Naive thymus-derived CD4-positive, alpha-beta T cell (primary cell): ENCODE data around the gene SLIT3. TPM values are rescaled to one million over a fixed set of nuclear protein-coding genes. Genes with fewer than 3 reads are reported as not detected.

Source experiments
- ATAC-seq: fragments of 150-1000 bp; cut with Tn5 transposase; 2 replicates; pipeline ENCODE4 v1.10.0; 2021; ENCODE audit warnings: mild to moderate bottlenecking, moderate library complexity
- CTCF ChIA-PET: fragments of 350-600 bp; sonication (Branson Sonifier 250); formaldehyde crosslinking; loops from one replicate; lab custom pipeline; 2021; ENCODE audit warnings: antibody characterized with exemption; lab: Charles Lee
- POLR2A ChIA-PET: fragments of 350-600 bp; sonication (Branson Sonifier 250); formaldehyde crosslinking; loops from one replicate; lab custom pipeline; 2021; ENCODE audit warnings: antibody characterized with exemption, inconsistent platforms; lab: Charles Lee
- DNase-seq, 9 donors: peaks; one replicate each; pipeline versions ENCODE4 v3.0.0 to v3.0.0-alpha.2; 2020 to 2022; ENCODE audit warnings: mixed read lengths in 1 of 9
- H3K27ac ChIP-seq: one replicate; pipeline ENCODE4 v1.7.0; 2013; ENCODE audit warnings: mild to moderate bottlenecking, low read depth, low read length, moderate library complexity
- H3K27me3 ChIP-seq, 2 donors: one replicate each; pipeline ENCODE4 v1.7.0; 2013; ENCODE audit warnings: low read length in 2 of 2, mild to moderate bottlenecking in 2 of 2, moderate library complexity in 2 of 2; ENCODE audit not compliant: control insufficient read depth in 2 of 2, insufficient read depth in 2 of 2
- H3K36me3 ChIP-seq, 3 experiments: 1 replicate in 2 of 3; 2 replicates in 1 of 3; pipeline ENCODE4 v1.7.0; 2013; ENCODE audit warnings: low read length in 3 of 3, mild to moderate bottlenecking in 3 of 3, moderate library complexity in 1 of 3; ENCODE audit not compliant: insufficient read depth in 3 of 3, control insufficient read depth in 2 of 3
- H3K4me1 ChIP-seq, 2 donors: one replicate each; pipeline ENCODE4 v1.7.0; 2013; ENCODE audit warnings: low read length in 2 of 2, mild to moderate bottlenecking in 2 of 2, moderate library complexity in 1 of 2; ENCODE audit not compliant: control insufficient read depth in 2 of 2, insufficient read depth in 2 of 2
- H3K4me3 ChIP-seq: 2 replicates; pipeline ENCODE4 v1.7.0; 2013; ENCODE audit warnings: mild to moderate bottlenecking, low read length
- H3K9me3 ChIP-seq, 3 experiments: 1 replicate in 2 of 3; 2 replicates in 1 of 3; pipeline ENCODE4 v1.7.0; 2013; ENCODE audit warnings: low read length in 3 of 3; ENCODE audit not compliant: control insufficient read depth in 2 of 3
- H3K27ac Mint-ChIP-seq, 9 donors: one replicate each; pipeline ENCODE4 v1.8.0; 2020 to 2022; ENCODE audit warnings: mixed read lengths in 9 of 9, mild to moderate bottlenecking in 8 of 9, moderate library complexity in 5 of 9, inconsistent platforms in 2 of 9
- H3K27me3 Mint-ChIP-seq, 5 donors: one replicate each; pipeline ENCODE4 v1.8.0; 2021 to 2022; ENCODE audit warnings: mixed read lengths in 5 of 5, mild to moderate bottlenecking in 1 of 5
- H3K36me3 Mint-ChIP-seq, 5 donors: one replicate each; pipeline ENCODE4 v1.8.0; 2020 to 2022; ENCODE audit warnings: mixed read lengths in 5 of 5, mild to moderate bottlenecking in 3 of 5, inconsistent platforms in 1 of 5
- H3K4me1 Mint-ChIP-seq, 7 donors: one replicate each; pipeline ENCODE4 v1.8.0; 2020 to 2022; ENCODE audit warnings: mixed read lengths in 7 of 7, mild to moderate bottlenecking in 3 of 7, inconsistent platforms in 1 of 7
- H3K4me3 Mint-ChIP-seq, 10 donors: one replicate each; pipeline ENCODE4 v1.8.0; 2020 to 2022; ENCODE audit warnings: mild to moderate bottlenecking in 10 of 10, mixed read lengths in 10 of 10, moderate library complexity in 6 of 10, inconsistent platforms in 2 of 10
- H3K9me3 Mint-ChIP-seq, 11 donors: one replicate each; pipeline ENCODE4 v1.8.0; 2020 to 2022; ENCODE audit warnings: mixed read lengths in 11 of 11, mild to moderate bottlenecking in 4 of 11, inconsistent platforms in 1 of 11, moderate library complexity in 1 of 11
- intact Hi-C, 2 donors: fragments of 100-400 bp; cut with micrococcal nuclease; formaldehyde crosslinking; loops; one replicate each; pipeline ENCODE4 v1.15.1; 2023
- polyA plus RNA-seq, 2 donors: library from polyadenylated mRNA; unstranded; fragments of 300-500 nt; fragmentation: Illumina TruSeq; gene quantifications; one replicate each; pipeline ENCODE4 v1.2.3, GENCODE V29; 2021
- total RNA-seq, 6 experiments: library from RNA in 5 of 6; stranded (reverse) in 5 of 6; gene quantifications; 1 replicate in 5 of 6; 2 replicates in 1 of 6; pipeline ENCODE4 v1.2.3 and lab custom pipeline; 2021 to 2026

The SLIT3 gene
- total and polyA plus RNA-seq, 7 experiments from 2014 or later: 0.34 TPM; not detected in 6

DNA sequence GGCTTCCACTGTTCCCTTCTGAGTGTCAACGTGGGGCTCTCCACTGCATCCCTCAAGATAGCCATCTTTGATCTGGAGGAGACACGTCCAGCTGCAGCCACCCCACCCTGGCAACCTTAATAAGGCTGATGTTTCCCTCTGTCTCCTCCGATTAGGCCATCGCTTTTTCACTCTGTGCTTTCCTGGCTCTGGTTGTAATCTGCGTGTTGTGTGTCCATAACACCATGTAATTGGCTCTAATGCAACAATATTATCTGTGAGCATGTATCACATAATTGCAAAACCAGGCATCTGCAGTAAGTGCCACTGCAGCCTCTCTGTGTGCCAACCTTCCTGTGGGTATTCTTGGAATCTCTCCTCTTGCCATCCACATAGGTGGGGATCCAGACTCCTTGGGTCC, 471.9 kb downstream of the SLIT3 start:
- Histone ChIP-seq H3K4me3 (no peak overlapping the region), H3K36me3 (no peaks in the 10 kb centered on the region), H3K4me1 (no peaks in the 10 kb centered on the region), H3K9me3 (no peaks in the 10 kb centered on the region), H3K27ac (no peak overlapping the region), H3K27me3 (no peaks in the 10 kb centered on the region)
- ChIA-PET CTCF (no interaction called here), POLR2A (no interaction called here)
- Mint-ChIP-seq H3K27ac (no peak overlapping the region), H3K36me3 (no peaks in the 10 kb centered on the region), H3K4me1 (peaks cover 0 to 2% (median 0%) of the 10 kb centered on the region in 7 donors), H3K9me3 (peaks cover 0 to 3% (median 0%) of the 10 kb centered on the region in 11 donors), H3K4me3 (no peak overlapping the region), H3K27me3 (peaks cover 0 to 23% (median 4%) of the 10 kb centered on the region in 5 donors)
- DNase-seq (no peak), ATAC-seq (no peak)
- intact Hi-C loops: no loop called here

GRCh38 chr5:168827636-168828035, 473.3 kb downstream of the SLIT3 start:
- ChIA-PET CTCF (no interaction called here), POLR2A (no interaction called here)
- ATAC-seq: no peak

DNA sequence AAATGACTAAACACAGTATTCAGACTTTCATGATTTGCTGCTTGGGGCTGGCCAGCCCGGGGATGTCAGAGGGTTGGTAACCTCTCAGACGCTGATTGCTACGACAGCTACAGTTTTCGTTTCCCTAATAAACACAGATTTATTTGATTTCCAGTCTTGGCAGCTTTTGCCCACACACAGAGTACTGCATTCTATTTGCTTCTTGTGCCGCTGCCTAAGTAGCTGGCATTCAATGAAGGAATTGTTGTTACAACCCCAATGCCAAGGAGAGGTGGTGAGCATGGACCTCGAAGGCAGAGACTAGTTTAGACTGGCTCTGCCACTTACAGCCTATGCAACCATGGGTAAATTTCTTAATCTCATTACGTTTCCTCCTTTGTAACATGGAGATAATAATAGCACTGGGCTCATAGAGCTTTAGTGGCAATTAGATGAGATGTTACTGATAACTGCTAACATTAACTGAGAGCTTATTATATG, 474.7 kb downstream of the SLIT3 start:
- Mint-ChIP-seq H3K36me3 (no peaks in the 10 kb centered on the region), H3K4me1 (no peaks in the 10 kb centered on the region), H3K4me3 (no peak overlapping the region), H3K27me3 (peaks cover 0 to 18% (median 6%) of the 10 kb centered on the region in 5 donors), H3K9me3 (peaks cover 0 to 3% (median 0%) of the 10 kb centered on the region in 11 donors), H3K27ac (no peak overlapping the region)
- intact Hi-C loops: no loop called here
- Histone ChIP-seq H3K36me3 (no peaks in the 10 kb centered on the region), H3K9me3 (no peaks in the 10 kb centered on the region), H3K27me3 (no peaks in the 10 kb centered on the region), H3K4me3 (no peak overlapping the region), H3K4me1 (no peaks in the 10 kb centered on the region), H3K27ac (no peak overlapping the region)
- no peak for DNase-seq
- no peak for ATAC-seq
- ChIA-PET CTCF (no interaction called here), POLR2A (no interaction called here)

More at GRCh38 chr5:168827636-168828035, 473.3 kb downstream of the SLIT3 start:
- no peaks in the 10 kb centered on the region for H3K4me1 ChIP-seq
- H3K27me3 ChIP-seq: no peaks in the 10 kb centered on the region
- Mint-ChIP-seq H3K4me3 (no peak overlapping the region), H3K27ac (no peak overlapping the region), H3K4me1 (no peaks in the 10 kb centered on the region), H3K36me3 (no peaks in the 10 kb centered on the region), H3K9me3 (peaks cover 0 to 3% (median 0%) of the 10 kb centered on the region in 11 donors), H3K27me3 (peaks cover 0 to 23% (median 6%) of the 10 kb centered on the region in 5 donors)
- no peak for DNase-seq
- no peaks in the 10 kb centered on the region for H3K36me3 ChIP-seq
- no peak overlapping the region for H3K4me3 ChIP-seq
- no peaks in the 10 kb centered on the region for H3K9me3 ChIP-seq
- intact Hi-C loops: no loop called here
- no peak overlapping the region for H3K27ac ChIP-seq

- Mint-ChIP-seq H3K27ac (no peak overlapping the region), H3K36me3 (no peaks in the 10 kb centered on the region), H3K4me3 (no peak overlapping the region), H3K9me3 (peaks cover 0 to 1% (median 0%) of the 10 kb centered on the region in 11 donors), H3K27me3 (peaks cover 4 to 10% (median 6%) of the 10 kb centered on the region in 5 donors), H3K4me1 (no peaks in the 10 kb centered on the region)
- Histone ChIP-seq H3K9me3 (no peaks in the 10 kb centered on the region), H3K4me3 (no peak overlapping the region), H3K36me3 (no peaks in the 10 kb centered on the region), H3K27ac (no peak overlapping the region), H3K4me1 (no peaks in the 10 kb centered on the region), H3K27me3 (no peaks in the 10 kb centered on the region)
- ChIA-PET CTCF (no interaction called here), POLR2A (no interaction called here)
- DNase-seq: no peak
- intact Hi-C loops: no loop called here
- no peak for ATAC-seq
These were observed 478.1 kb downstream of the SLIT3 start for GRCh38 chr5:168822745-168823281.

GRCh38 chr5:168822248-168822744, 478.6 kb downstream of the SLIT3 start:
- DNase-seq: no peak
- CTCF ChIA-PET: no interaction called here
- intact Hi-C loops: no loop called here
- Mint-ChIP-seq H3K27ac (no peak overlapping the region), H3K4me1 (no peaks in the 10 kb centered on the region), H3K9me3 (peaks cover 0 to under 1% (median 0%) of the 10 kb centered on the region in 11 donors), H3K4me3 (no peak overlapping the region), H3K27me3 (peaks cover 4 to 10% (median 7%) of the 10 kb centered on the region in 5 donors), H3K36me3 (no peaks in the 10 kb centered on the region)
- Histone ChIP-seq H3K4me3 (no peak overlapping the region), H3K9me3 (no peaks in the 10 kb centered on the region), H3K36me3 (no peaks in the 10 kb centered on the region), H3K27ac (no peak overlapping the region), H3K4me1 (no peaks in the 10 kb centered on the region), H3K27me3 (no peaks in the 10 kb centered on the region)
- no peak for ATAC-seq
- POLR2A ChIA-PET: no interaction called here

- no peak for DNase-seq
- Histone ChIP-seq H3K27ac (no peak overlapping the region), H3K9me3 (no peaks in the 10 kb centered on the region), H3K4me1 (no peaks in the 10 kb centered on the region), H3K36me3 (no peaks in the 10 kb centered on the region), H3K4me3 (no peak overlapping the region), H3K27me3 (no peaks in the 10 kb centered on the region)
- POLR2A ChIA-PET: no interaction called here
- no peak for ATAC-seq
- H3K4me3 Mint-ChIP-seq: no peak overlapping the region
- H3K27me3 Mint-ChIP-seq: peaks cover 4 to 10% (median 6%) of the 10 kb centered on the region in 5 donors
- no peaks in the 10 kb centered on the region for H3K36me3 Mint-ChIP-seq
- H3K27ac Mint-ChIP-seq: no peak overlapping the region
- H3K9me3 Mint-ChIP-seq: no peaks in the 10 kb centered on the region
- CTCF ChIA-PET: no interaction called here
- intact Hi-C loops: no loop called here
- H3K4me1 Mint-ChIP-seq: no peaks in the 10 kb centered on the region
These were observed 480.1 kb downstream of the SLIT3 start for GRCh38 chr5:168820874-168821273.

- DNase-seq (no peak), ATAC-seq (no peak)
- POLR2A ChIA-PET: no interaction called here
- H3K4me3 Mint-ChIP-seq: no peak overlapping the region
- H3K27me3 ChIP-seq: no peaks in the 10 kb centered on the region
- no peaks in the 10 kb centered on the region for H3K9me3 Mint-ChIP-seq
- CTCF ChIA-PET: no interaction called here
- intact Hi-C loops: no loop called here
- H3K4me1 ChIP-seq: no peaks in the 10 kb centered on the region
- H3K4me1 Mint-ChIP-seq: no peaks in the 10 kb centered on the region
- H3K9me3 ChIP-seq: no peaks in the 10 kb centered on the region
- H3K4me3 ChIP-seq: no peak overlapping the region
- H3K27ac ChIP-seq: no peak overlapping the region
- H3K27me3 Mint-ChIP-seq: peaks cover 4 to 10% (median 5%) of the 10 kb centered on the region in 5 donors
- H3K36me3 ChIP-seq: no peaks in the 10 kb centered on the region
- no peaks in the 10 kb centered on the region for H3K36me3 Mint-ChIP-seq
- H3K27ac Mint-ChIP-seq: no peak overlapping the region
These were observed 481.8 kb downstream of the SLIT3 start for GRCh38 chr5:168819004-168819621.
